HG03196 (cell line): ENCODE data around the gene FRMPD1.

ENCODE experiments used
- ATAC-seq: cut with Tn5 transposase; IDR thresholded peaks from one replicate; pipeline ENCODE4 v1.9.1; 2021; ENCODE audit not compliant: unreplicated experiment

The FRMPD1 gene

GRCh38 chr9:37676411-37676830, 25.7 kb downstream of the FRMPD1 start:
- no peak for ATAC-seq

DNA sequence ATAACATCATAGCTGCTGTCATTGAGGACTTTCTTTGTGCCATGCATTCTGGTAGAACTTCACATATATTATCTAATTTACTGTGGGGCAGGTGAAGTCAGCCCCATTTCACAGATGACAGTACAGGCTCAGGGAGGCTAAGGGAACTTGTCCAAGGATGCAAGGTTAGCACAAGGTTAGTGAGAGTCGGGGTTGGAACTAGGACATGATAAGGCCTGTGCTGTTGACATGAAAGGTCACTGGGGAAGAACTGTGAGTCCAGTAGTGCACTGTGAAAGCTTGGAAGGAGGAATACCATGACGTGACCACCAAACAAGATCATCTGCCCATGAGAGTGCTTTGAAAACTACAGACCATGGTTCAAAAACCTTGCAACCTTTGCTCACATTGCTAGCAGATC, 26.7 kb downstream of the FRMPD1 start:
- no peak for ATAC-seq

DNA sequence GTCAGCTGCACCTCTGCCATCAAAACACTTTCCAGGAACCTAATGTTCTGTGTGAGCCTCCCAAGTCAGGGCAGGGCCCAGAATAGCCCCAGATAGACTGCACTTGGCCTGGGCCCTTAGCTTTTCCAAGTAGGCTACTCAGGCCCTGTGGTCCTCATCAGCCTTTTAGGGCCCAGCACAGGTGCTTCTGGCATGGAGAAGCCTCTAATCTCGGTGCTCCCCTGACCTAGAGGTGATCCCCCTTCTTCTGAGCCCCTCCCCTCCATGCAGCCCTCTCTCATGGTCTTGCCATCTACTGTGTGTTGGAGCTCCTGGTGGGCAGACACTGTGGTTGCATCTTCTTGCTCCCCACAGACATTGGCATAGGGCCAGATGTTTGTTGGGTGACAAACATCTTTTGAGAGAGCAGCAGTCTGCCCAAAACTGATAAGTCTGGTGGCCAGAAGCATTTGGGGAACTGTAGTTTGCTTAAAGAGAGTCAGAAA, 28.1 kb downstream of the FRMPD1 start:
- no peak for ATAC-seq

DNA sequence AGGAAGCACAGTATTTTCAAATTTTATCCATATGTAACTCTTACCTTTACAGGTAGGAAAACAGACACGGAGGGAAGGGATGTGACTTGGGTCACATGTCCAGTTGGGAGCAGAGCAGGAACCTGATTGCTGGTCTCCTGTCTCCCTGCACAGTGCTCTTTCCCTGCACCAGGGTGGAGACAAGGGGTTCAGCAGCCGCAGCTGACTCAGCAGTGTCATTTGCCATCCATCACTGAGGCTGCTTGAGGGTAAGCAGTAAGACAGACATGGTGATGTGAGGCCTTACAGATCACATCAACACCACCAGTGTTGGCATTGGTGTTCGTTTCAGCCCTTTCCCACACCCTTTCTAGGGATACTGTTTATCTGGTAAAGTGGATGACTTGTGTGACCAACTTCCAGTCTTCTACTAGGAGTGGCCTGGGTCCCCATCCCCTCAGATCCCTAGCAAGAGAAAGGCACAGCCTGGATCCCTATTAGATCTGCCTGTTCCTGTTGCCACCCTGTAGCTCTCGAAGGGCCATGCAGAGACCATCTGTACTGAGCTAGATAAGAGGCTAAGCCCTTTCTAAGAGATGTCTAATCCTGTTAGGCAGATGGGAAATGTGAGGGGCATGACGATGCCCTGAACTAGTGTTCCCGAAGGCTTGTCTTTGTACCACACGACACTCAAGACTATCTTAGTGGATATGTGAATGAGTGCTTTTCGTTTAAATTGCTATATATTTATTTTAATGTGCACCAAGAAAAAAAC, 29.1 kb downstream of the FRMPD1 start:
- no peak for ATAC-seq

DNA sequence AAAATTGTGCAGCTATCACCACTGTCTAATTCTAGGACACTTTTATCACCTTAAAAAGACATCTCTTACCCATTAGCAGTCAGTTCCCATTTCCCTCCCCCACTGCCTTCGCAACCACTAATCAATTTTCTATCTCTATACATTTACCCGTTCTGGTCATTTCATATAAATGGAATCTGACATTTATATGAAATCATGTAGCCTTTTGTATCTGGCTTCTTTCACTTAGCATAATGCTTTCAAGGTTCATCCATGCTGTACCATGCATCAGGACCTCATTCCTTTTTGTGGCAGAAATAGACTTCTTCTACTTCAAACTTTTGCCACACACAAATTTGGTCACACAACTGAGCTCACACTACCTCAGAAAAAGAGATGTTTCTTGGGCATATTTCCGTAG, 32.2 kb downstream of the FRMPD1 start:
- ATAC-seq: no peak

- no peak for ATAC-seq
Observed at GRCh38 chr9:37683531-37684371, 33.0 kb downstream of the FRMPD1 start.

- no peak for ATAC-seq
Observed at GRCh38 chr9:37692622-37693221, 42.0 kb downstream of the FRMPD1 start.

- ATAC-seq: no peak
Observed at GRCh38 chr9:37693260-37693659, 42.5 kb downstream of the FRMPD1 start.

DNA sequence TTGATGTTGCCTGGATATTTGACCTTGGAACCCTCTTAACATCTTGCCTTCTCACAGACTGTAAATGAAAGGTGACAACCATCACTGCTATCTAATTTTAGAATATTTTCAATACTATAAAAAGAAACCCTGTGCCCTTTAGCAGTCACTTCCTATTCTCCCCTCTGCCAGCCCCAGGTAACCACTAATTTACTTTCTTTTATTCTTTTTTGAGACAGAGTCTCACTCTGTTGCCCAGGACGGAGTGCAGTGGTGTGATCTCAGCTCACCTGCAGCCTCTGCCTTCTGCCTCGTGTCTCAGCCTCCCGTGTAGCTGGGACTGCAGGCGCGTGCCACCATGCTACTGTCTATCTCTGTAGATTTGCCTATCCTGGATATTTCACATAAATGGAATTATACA, 43.6 kb downstream of the FRMPD1 start:
- ATAC-seq: no peak

- no peak for ATAC-seq
Observed at GRCh38 chr9:37696528-37696927, 45.8 kb downstream of the FRMPD1 start.

GRCh38 chr9:37700131-37700530, 49.4 kb downstream of the FRMPD1 start:
- no peak for ATAC-seq

- ATAC-seq: no peak
Observed at GRCh38 chr9:37700900-37701299, 50.1 kb downstream of the FRMPD1 start.

- ATAC-seq: no peak
Observed at GRCh38 chr9:37705787-37706186, 55.0 kb downstream of the FRMPD1 start.

DNA sequence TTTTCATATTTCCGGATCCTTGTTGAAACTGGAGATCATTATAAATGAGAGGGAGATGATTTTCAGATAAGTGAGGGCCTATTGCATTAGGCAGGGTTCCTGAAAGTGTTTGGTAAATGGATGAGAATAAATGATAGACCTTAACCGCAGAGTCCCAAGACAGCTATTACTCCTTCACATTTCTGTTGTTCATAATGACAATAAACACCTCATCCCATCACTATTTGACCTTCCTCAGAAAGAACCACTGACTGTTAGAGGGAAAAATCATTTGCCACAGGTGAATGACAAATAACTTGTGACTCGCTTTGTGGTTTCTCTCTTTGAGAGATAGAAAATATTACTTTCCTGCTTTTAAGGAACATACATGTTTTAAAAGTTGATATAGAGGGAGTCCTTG, 55.5 kb downstream of the FRMPD1 start:
- no peak for ATAC-seq

DNA sequence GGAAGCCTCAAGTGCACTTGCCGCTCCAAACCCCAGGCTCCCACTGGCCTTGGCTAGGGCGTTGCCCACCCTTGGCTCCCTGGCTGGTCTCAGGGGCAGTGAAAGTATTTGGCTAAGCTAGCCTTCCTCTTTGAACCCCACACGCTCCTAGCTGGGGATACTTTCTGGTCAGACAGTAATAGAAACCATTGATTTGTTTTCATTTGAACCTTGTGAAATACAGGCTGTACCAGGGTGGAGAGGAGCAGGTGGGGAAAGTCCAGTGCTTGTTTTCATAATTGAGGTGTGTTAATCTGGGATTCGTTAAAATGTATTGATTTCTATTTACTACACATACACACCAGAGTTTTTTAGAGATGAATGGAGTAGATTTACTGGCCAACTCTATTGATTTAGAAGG, 57.0 kb downstream of the FRMPD1 start:
- no peak for ATAC-seq

DNA sequence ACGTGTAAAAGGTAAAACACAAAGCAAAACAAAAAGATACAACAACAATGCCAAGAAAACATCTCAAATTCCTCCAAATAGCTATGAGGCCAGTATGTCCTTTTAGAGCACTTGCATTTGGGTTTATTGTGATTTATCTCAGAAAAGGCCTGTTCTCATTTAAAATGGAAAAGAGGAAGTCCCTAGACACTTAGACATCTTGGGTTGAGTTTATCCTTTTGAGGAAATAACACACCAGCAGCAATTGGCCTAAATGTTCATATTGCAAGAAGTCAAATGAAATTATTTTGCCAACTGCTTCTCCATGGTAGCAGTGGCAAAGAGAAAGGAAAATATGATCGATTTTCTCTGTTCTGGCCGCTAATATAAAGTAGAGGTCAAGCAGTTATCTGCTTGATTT, 59.3 kb downstream of the FRMPD1 start:
- ATAC-seq: no peak

DNA sequence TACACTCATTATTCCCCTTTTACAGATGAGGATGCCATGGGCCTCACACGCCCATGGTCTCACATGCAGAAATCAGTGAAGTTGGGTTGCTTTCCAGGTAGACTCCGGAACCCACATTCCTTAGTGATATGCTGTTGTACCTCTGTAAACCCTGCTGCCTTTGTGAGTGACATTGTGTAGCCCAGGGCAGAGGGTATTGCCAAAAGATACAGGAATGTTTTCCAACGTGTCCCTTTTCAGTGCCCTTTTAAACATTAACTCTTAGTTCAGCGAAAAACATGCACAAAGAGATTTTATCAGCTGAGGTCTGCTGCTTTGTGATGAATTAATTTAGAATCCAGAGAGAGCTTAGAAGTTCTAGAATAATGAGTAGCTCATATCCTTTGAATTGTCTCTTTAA, 64.5 kb downstream of the FRMPD1 start:
- ATAC-seq: no peak

- ATAC-seq: no peak
Observed at GRCh38 chr9:37715991-37716505, 65.3 kb downstream of the FRMPD1 start.

GRCh38 chr9:37719526-37719925, 68.8 kb downstream of the FRMPD1 start:
- ATAC-seq: no peak

DNA sequence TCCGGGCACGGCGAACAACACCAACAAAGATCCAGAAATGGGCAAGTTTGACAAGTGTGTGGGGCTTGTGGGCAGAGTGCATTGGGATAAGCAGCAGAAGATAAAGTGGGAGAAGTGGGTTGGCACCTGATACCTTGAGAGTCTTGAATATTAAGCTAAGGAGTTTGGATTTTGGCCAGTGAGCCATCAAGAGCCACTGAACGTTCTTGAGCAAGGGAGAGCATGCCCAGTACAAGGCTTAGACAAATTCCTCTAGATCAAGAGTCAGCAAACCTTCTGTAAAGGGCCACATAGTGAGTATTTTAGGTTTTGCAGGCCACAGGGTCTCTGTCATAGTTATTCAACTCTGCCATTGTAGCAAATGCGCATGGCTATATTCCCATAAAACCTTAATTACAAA, 76.3 kb downstream of the FRMPD1 start:
- ATAC-seq: no peak

DNA sequence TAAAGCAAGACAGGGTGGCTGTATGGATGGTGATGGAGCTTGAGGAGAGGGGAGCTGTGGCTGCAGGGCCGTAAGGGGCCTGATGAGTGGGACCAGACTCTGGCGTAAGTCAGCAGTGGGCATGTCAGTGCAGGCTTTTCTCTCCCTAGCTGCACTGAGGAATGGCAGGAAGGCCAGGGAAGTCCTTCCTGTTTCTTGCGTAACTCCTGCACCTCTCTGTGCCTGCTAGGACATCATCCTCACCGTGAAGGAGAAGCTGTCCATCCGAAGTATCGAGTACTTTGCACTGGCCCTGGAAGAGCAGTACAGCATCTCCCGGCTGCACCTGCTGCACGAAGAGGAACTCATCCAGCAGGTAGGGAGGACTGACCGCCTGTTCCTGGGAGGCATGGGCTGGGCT, 78.7 kb downstream of the FRMPD1 start:
- ATAC-seq: no peak

DNA sequence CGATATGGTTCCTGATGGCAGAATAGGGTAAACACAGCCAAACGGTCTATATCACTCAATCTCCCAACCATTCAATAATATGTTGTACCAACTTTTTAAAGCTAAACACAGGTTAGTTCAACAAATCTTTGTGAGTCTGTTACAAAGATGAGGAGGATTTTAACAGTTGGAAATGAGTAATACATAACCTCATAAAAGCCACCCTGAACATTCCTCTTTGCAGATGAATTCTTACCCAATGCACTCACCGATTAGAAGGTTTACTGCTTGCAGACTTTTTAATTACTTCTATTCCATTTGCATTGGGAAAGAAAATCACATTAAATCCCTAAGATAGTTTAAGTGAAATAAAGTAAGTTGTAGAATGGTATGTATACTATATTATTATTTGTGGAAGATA, 79.5 kb downstream of the FRMPD1 start:
- ATAC-seq: no peak
